Muscle layer of duodenum (tissue), 2 donors: ENCODE measurements around the gene PPP1R7.

Source experiments
- H3K27ac ChIP-seq: one replicate; pipeline ENCODE4 v1.7.0; 2013; ENCODE audit warnings: mild to moderate bottlenecking, low read length
- H3K27me3 ChIP-seq: one replicate; pipeline ENCODE4 v1.7.0; 2013; ENCODE audit warnings: low read depth, mild to moderate bottlenecking, control low read depth, low read length
- H3K36me3 ChIP-seq, 2 donors: one replicate each; pipeline ENCODE4 v1.7.0; 2013; ENCODE audit warnings: low read length in 2 of 2, control low read depth in 1 of 2, mild to moderate bottlenecking in 1 of 2; ENCODE audit not compliant: insufficient read depth in 2 of 2, control insufficient read depth in 1 of 2
- H3K4me1 ChIP-seq, 2 donors: one replicate each; pipeline ENCODE4 v1.7.0; 2013; ENCODE audit warnings: low read length in 2 of 2, mild to moderate bottlenecking in 2 of 2, control low read depth in 1 of 2, moderate library complexity in 1 of 2; ENCODE audit not compliant: insufficient read depth in 2 of 2, control insufficient read depth in 1 of 2
- H3K4me3 ChIP-seq, 2 donors: one replicate each; pipeline ENCODE4 v1.7.0; 2013; ENCODE audit warnings: low read length in 2 of 2, low read depth in 1 of 2, mild to moderate bottlenecking in 1 of 2
- H3K9me3 ChIP-seq, 2 donors: one replicate each; pipeline ENCODE4 v1.7.0; 2013; ENCODE audit warnings: low read length in 2 of 2, control low read depth in 1 of 2, mild to moderate bottlenecking in 1 of 2; ENCODE audit not compliant: control insufficient read depth in 1 of 2
- donor health status: healthy.

Gene PPP1R7

GRCh38 chr2:241180495-241180894 is 30.2 kb downstream of the PPP1R7 start:
- H3K4me3 ChIP-seq = no peak overlapping the region
- no peak overlapping the region for H3K27ac ChIP-seq
- H3K36me3 ChIP-seq = peaks cover 11 to 43% of the 10 kb centered on the region in 2 donors
- no peaks in the 10 kb centered on the region for H3K27me3 ChIP-seq
- peaks cover 0 to 4% of the 10 kb centered on the region in 2 donors for H3K4me1 ChIP-seq
- H3K9me3 ChIP-seq = no peaks in the 10 kb centered on the region

- Histone ChIP-seq H3K27ac (no peak overlapping the region), H3K36me3 (peaks cover 11 to 39% of the 10 kb centered on the region in 2 donors), H3K4me1 (peaks cover 0 to 4% of the 10 kb centered on the region in 2 donors), H3K4me3 (no peak overlapping the region), H3K9me3 (no peaks in the 10 kb centered on the region), H3K27me3 (no peaks in the 10 kb centered on the region)
Measured at GRCh38 chr2:241182126-241182525, 31.9 kb downstream of the PPP1R7 start.

- H3K27me3 ChIP-seq = no peaks in the 10 kb centered on the region
- H3K36me3 ChIP-seq = peaks cover 11 to 36% of the 10 kb centered on the region in 2 donors
- no peaks in the 10 kb centered on the region for H3K9me3 ChIP-seq
- no peak overlapping the region for H3K4me3 ChIP-seq
- H3K4me1 ChIP-seq = peaks cover 0 to 4% of the 10 kb centered on the region in 2 donors
- no peak overlapping the region for H3K27ac ChIP-seq
Measured at GRCh38 chr2:241182531-241183133, 32.4 kb downstream of the PPP1R7 start.

- Histone ChIP-seq H3K36me3 (peaks cover 11 to 30% of the 10 kb centered on the region in 2 donors), H3K4me1 (peaks cover 0 to 4% of the 10 kb centered on the region in 2 donors), H3K27me3 (no peaks in the 10 kb centered on the region), H3K27ac (no peak overlapping the region), H3K9me3 (no peaks in the 10 kb centered on the region), H3K4me3 (no peak overlapping the region)
Measured at GRCh38 chr2:241183221-241183620, 33.0 kb downstream of the PPP1R7 start.

GRCh38 chr2:241184901-241185300 is 34.6 kb downstream of the PPP1R7 start:
- Histone ChIP-seq H3K27me3 (no peaks in the 10 kb centered on the region), H3K36me3 (peaks cover 11 to 20% of the 10 kb centered on the region in 2 donors), H3K9me3 (no peaks in the 10 kb centered on the region), H3K4me1 (no peaks in the 10 kb centered on the region), H3K4me3 (no peak overlapping the region), H3K27ac (no peak overlapping the region)

- H3K9me3 ChIP-seq = no peaks in the 10 kb centered on the region
- peaks cover 11 to 20% of the 10 kb centered on the region in 2 donors for H3K36me3 ChIP-seq
- H3K4me1 ChIP-seq = no peaks in the 10 kb centered on the region
- H3K4me3 ChIP-seq = no peak overlapping the region
- H3K27ac ChIP-seq = no peak overlapping the region
- no peaks in the 10 kb centered on the region for H3K27me3 ChIP-seq
Measured at GRCh38 chr2:241185961-241186360, 35.7 kb downstream of the PPP1R7 start.

GRCh38 chr2:241187101-241187917 is 37.0 kb downstream of the PPP1R7 start:
- H3K36me3 ChIP-seq = peaks cover 9 to 11% of the 10 kb centered on the region in 2 donors
- H3K27ac ChIP-seq = no peak overlapping the region
- H3K4me1 ChIP-seq = no peaks in the 10 kb centered on the region
- H3K4me3 ChIP-seq = no peak overlapping the region
- no peaks in the 10 kb centered on the region for H3K9me3 ChIP-seq
- H3K27me3 ChIP-seq = no peaks in the 10 kb centered on the region

- no peak overlapping the region for H3K4me3 ChIP-seq
- H3K27me3 ChIP-seq = no peaks in the 10 kb centered on the region
- no peaks in the 10 kb centered on the region for H3K4me1 ChIP-seq
- peaks cover 3 to 9% of the 10 kb centered on the region in 2 donors for H3K36me3 ChIP-seq
- no peak overlapping the region for H3K27ac ChIP-seq
- no peaks in the 10 kb centered on the region for H3K9me3 ChIP-seq
Measured at GRCh38 chr2:241187918-241188234, 37.6 kb downstream of the PPP1R7 start.

GRCh38 chr2:241188361-241189092 is 38.3 kb downstream of the PPP1R7 start, which contains the start of gene ANO7:
Gene ANO7, plus strand, starts transcription at chr2:241188677. Its CDS starts 1,387 bp downstream, at chr2:241190064.
- no peak within 1 kb of the TSS for H3K4me3 ChIP-seq
- H3K4me1 ChIP-seq = no peaks in the 10 kb centered on the region
- no peaks in the 10 kb centered on the region for H3K9me3 ChIP-seq
- H3K36me3 ChIP-seq = peaks cover 0 to 3% of the 10 kb centered on the region in 2 donors
- no peaks in the 10 kb centered on the region for H3K27me3 ChIP-seq
- H3K27ac ChIP-seq = no peak within 1 kb of the TSS

- no peaks in the 10 kb centered on the region for H3K36me3 ChIP-seq
- no peak overlapping the region for H3K4me3 ChIP-seq
- no peaks in the 10 kb centered on the region for H3K27me3 ChIP-seq
- no peak overlapping the region for H3K27ac ChIP-seq
- no peaks in the 10 kb centered on the region for H3K9me3 ChIP-seq
- no peaks in the 10 kb centered on the region for H3K4me1 ChIP-seq
Measured at GRCh38 chr2:241189093-241189855, 39.0 kb downstream of the PPP1R7 start.

GRCh38 chr2:241189856-241190201 is 39.6 kb downstream of the PPP1R7 start:
- Histone ChIP-seq H3K27me3 (no peaks in the 10 kb centered on the region), H3K9me3 (no peaks in the 10 kb centered on the region), H3K27ac (no peak overlapping the region), H3K4me1 (no peaks in the 10 kb centered on the region), H3K4me3 (no peak overlapping the region), H3K36me3 (no peaks in the 10 kb centered on the region)
